GM11168 (cell line): ENCODE data around the gene LARP4B.

Experiments used
- in situ Hi-C: fragments of 300-500 bp; cut with MboI; formaldehyde crosslinking; loops from one replicate; pipeline ENCODE4 v1.12.0; 2022; ENCODE audit warnings: low sequenced_read_pairs; ENCODE audit not compliant: unreplicated experiment

LARP4B gene

GRCh38 chr10:876438-876837 lies 55.1 kb downstream of the LARP4B start:
- in situ Hi-C loops, result no loop called here

- in situ Hi-C loops, result no loop called here
These were observed 58.5 kb downstream of the LARP4B start for GRCh38 chr10:873020-873419.

GRCh38 chr10:871951-872403 lies 59.5 kb downstream of the LARP4B start:
- in situ Hi-C loops, result no loop called here

- in situ Hi-C loops, result no loop called here
These were observed 60.8 kb downstream of the LARP4B start for GRCh38 chr10:870564-871166.

- in situ Hi-C loops, result no loop called here
These were observed 62.3 kb downstream of the LARP4B start for GRCh38 chr10:869171-869570.

- in situ Hi-C loops, result no loop called here
These were observed 63.7 kb downstream of the LARP4B start for GRCh38 chr10:867807-868206.

GRCh38 chr10:866577-866941 lies 64.9 kb downstream of the LARP4B start:
- in situ Hi-C loops, result no loop called here

GRCh38 chr10:865924-866576 lies 65.5 kb downstream of the LARP4B start:
- in situ Hi-C loops, result no loop called here

- in situ Hi-C loops, result no loop called here
These were observed 66.2 kb downstream of the LARP4B start for GRCh38 chr10:865257-865656.

- in situ Hi-C loops, result no loop called here
These were observed 71.0 kb downstream of the LARP4B start for GRCh38 chr10:860519-860918.

- in situ Hi-C loops, result no loop called here
These were observed 74.9 kb downstream of the LARP4B start for GRCh38 chr10:856416-857157.

GRCh38 chr10:855671-856070 lies 75.8 kb downstream of the LARP4B start:
- in situ Hi-C loops, result no loop called here

GRCh38 chr10:855079-855478 lies 76.4 kb downstream of the LARP4B start:
- in situ Hi-C loops, result no loop called here

GRCh38 chr10:853017-853416 lies 78.5 kb downstream of the LARP4B start:
- in situ Hi-C loops, result no loop called here

- in situ Hi-C loops, result no loop called here
These were observed 79.1 kb downstream of the LARP4B start for GRCh38 chr10:852386-852785.

GRCh38 chr10:851901-852300 lies 79.6 kb downstream of the LARP4B start:
- in situ Hi-C loops, result no loop called here

- in situ Hi-C loops, result no loop called here
These were observed 81.4 kb downstream of the LARP4B start for GRCh38 chr10:850093-850492.

- in situ Hi-C loops, result no loop called here
These were observed 83.6 kb downstream of the LARP4B start for GRCh38 chr10:847868-848267.

- in situ Hi-C loops, result no loop called here
These were observed 85.3 kb downstream of the LARP4B start for GRCh38 chr10:846126-846685.

- in situ Hi-C loops, result no loop called here
These were observed 86.0 kb downstream of the LARP4B start for GRCh38 chr10:845526-845925.

GRCh38 chr10:844552-844951 lies 87.0 kb downstream of the LARP4B start:
- in situ Hi-C loops, result no loop called here
